GM10248 (cell line): Measurements from ENCODE around the gene CNTNAP2.

Source experiments
- CTCF ChIA-PET: fragments of 300-600 bp; sonication (Branson Sonifier 250); formaldehyde crosslinking; extraction: SDS; loops from one replicate; lab custom pipeline; 2021; ENCODE audit warnings: antibody characterized with exemption; lab: Yijun Ruan, JAX
- POLR2A ChIA-PET: fragments of 350-650 bp; sonication (Branson Sonifier 250); formaldehyde crosslinking; extraction: SDS; loops from one replicate; lab custom pipeline; 2020; ENCODE audit warnings: antibody characterized with exemption; lab: Yijun Ruan, JAX
- DNase-seq: peaks from one replicate; pipeline ENCODE4 v3.0.0; 2012; ENCODE audit errors: extremely low spot score
- CTCF ChIP-seq: IDR thresholded peaks from 2 replicates; pipeline ENCODE4 v1.5.1; 2012; ENCODE audit warnings: mild to moderate bottlenecking, low read depth; ENCODE audit errors: extremely low read depth, missing control alignments, control extremely low read depth

Gene CNTNAP2

GRCh38 chr7:146346096-146346495 is 229.5 kb downstream of the CNTNAP2 start:
- no peak for TF ChIP-seq CTCF
- POLR2A ChIA-PET, result no interaction called here
- CTCF ChIA-PET, result interaction anchor here (1.9 kb wide), 1 partner anchor 12 kb away, joined by 4 read pairs; no protein-coding TSS in a partner anchor
- no peak for DNase-seq

- DNase-seq, result no peak
- no peak for TF ChIP-seq CTCF
- ChIA-PET CTCF (interaction anchor here (0.7 to 1.6 kb wide), 3 partner anchors 10 to 13 kb away, joined by 3 to 5 read pairs (median 3); no protein-coding TSS in a partner anchor), POLR2A (no interaction called here)
These were observed 238.6 kb downstream of the CNTNAP2 start for GRCh38 chr7:146355216-146355615.

GRCh38 chr7:146359176-146359575 is 242.6 kb downstream of the CNTNAP2 start:
- no peak for TF ChIP-seq CTCF
- ChIA-PET POLR2A (no interaction called here), CTCF (interaction anchor here (1.0 kb wide), 1 partner anchor 14 kb away, joined by 4 read pairs; no protein-coding TSS in a partner anchor)
- no peak for DNase-seq

GRCh38 chr7:146366938-146367337 is 250.3 kb downstream of the CNTNAP2 start:
- TF ChIP-seq CTCF, result no peak
- no peak for DNase-seq
- CTCF ChIA-PET, result interaction anchor here (1.4 kb wide), 2 partner anchors 11 to 40 kb away, joined by 3 to 5 read pairs; no protein-coding TSS in a partner anchor
- POLR2A ChIA-PET, result no interaction called here

GRCh38 chr7:146370171-146370570 is 253.6 kb downstream of the CNTNAP2 start:
- POLR2A ChIA-PET, result no interaction called here
- CTCF ChIA-PET, result interaction anchor here (1.2 to 1.4 kb wide), 2 partner anchors 14 to 56 kb away, joined by 3 read pairs; no protein-coding TSS in a partner anchor
- no peak for TF ChIP-seq CTCF
- no peak for DNase-seq

- ChIA-PET CTCF (no interaction called here), POLR2A (no interaction called here)
- no peak for DNase-seq
- TF ChIP-seq CTCF, result no peak
These were observed 258.6 kb downstream of the CNTNAP2 start for GRCh38 chr7:146375170-146375569.
